Osteoblast (primary cell): ENCODE measurements around the gene SERP1. TPM values are rescaled to one million over a fixed set of nuclear protein-coding genes. Genes with fewer than 3 reads are reported as not detected.

Source experiments
- DNase-seq: peaks from one replicate; pipeline ENCODE4 v3.0.0; 2011; ENCODE audit warnings: low spot score, mixed read lengths; ENCODE audit not compliant: insufficient read length; ENCODE audit errors: missing footprints
- H2AFZ ChIP-seq: 2 replicates; pipeline ENCODE4 v1.6.0; 2011; ENCODE audit warnings: mild to moderate bottlenecking, low read length
- H3K27ac ChIP-seq: 2 replicates; pipeline ENCODE4 v1.5.1; 2011; ENCODE audit warnings: mild to moderate bottlenecking, low read depth, low read length, moderate library complexity
- H3K27me3 ChIP-seq: 2 replicates; pipeline ENCODE4 v1.6.0; 2012; ENCODE audit warnings: mild to moderate bottlenecking, control low read depth, inconsistent platforms, low read length, moderate library complexity; ENCODE audit not compliant: insufficient read depth
- H3K36me3 ChIP-seq: 2 replicates; pipeline ENCODE4 v1.5.1; 2011; ENCODE audit warnings: mild to moderate bottlenecking, low read length, control low read depth, moderate library complexity; ENCODE audit not compliant: insufficient read depth
- H3K4me1 ChIP-seq: 2 replicates; pipeline ENCODE4 v1.5.1; 2011; ENCODE audit warnings: mild to moderate bottlenecking, low read length, control low read depth, moderate library complexity; ENCODE audit not compliant: insufficient read depth
- H3K4me2 ChIP-seq: 2 replicates; pipeline ENCODE4 v1.6.0; 2011; ENCODE audit warnings: mild to moderate bottlenecking, low read length; ENCODE audit not compliant: insufficient read depth
- H3K4me3 ChIP-seq: fragments of 200-600 bp; sonication (generic); 3 replicates; pipeline ENCODE4 v1.5.1; 2012; ENCODE audit warnings: mild to moderate bottlenecking, low read length, inconsistent platforms; ENCODE audit not compliant: insufficient read depth
- H3K79me2 ChIP-seq: 2 replicates; pipeline ENCODE4 v1.6.0; 2012; ENCODE audit warnings: mild to moderate bottlenecking, low read length, control low read depth, inconsistent platforms; ENCODE audit not compliant: insufficient read depth
- H3K9me3 ChIP-seq: 2 replicates; pipeline ENCODE4 v1.5.1; 2011; ENCODE audit warnings: low read depth, low read length, control low read depth
- H4K20me1 ChIP-seq: 2 replicates; pipeline ENCODE4 v1.6.0; 2012; ENCODE audit warnings: mild to moderate bottlenecking, low read length, control low read depth; ENCODE audit not compliant: insufficient read depth
- total RNA-seq: library from RNA; depleted of rRNA; stranded (reverse); fragments of >200 nt; gene quantifications from 2 replicates; pipeline ENCODE4 v1.2.3, GENCODE V29; 2012
- TF ChIP-seq, protein P1 (sequence below): IDR thresholded peaks from 2 replicates; pipeline ENCODE4 v1.5.1; 2011; ENCODE audit warnings: mild to moderate bottlenecking, low read depth, low read length, moderate library complexity; ENCODE audit errors: extremely low read depth

SERP1 gene
- total RNA-seq: 97.5 and 124 TPM in 2 replicates

DNA sequence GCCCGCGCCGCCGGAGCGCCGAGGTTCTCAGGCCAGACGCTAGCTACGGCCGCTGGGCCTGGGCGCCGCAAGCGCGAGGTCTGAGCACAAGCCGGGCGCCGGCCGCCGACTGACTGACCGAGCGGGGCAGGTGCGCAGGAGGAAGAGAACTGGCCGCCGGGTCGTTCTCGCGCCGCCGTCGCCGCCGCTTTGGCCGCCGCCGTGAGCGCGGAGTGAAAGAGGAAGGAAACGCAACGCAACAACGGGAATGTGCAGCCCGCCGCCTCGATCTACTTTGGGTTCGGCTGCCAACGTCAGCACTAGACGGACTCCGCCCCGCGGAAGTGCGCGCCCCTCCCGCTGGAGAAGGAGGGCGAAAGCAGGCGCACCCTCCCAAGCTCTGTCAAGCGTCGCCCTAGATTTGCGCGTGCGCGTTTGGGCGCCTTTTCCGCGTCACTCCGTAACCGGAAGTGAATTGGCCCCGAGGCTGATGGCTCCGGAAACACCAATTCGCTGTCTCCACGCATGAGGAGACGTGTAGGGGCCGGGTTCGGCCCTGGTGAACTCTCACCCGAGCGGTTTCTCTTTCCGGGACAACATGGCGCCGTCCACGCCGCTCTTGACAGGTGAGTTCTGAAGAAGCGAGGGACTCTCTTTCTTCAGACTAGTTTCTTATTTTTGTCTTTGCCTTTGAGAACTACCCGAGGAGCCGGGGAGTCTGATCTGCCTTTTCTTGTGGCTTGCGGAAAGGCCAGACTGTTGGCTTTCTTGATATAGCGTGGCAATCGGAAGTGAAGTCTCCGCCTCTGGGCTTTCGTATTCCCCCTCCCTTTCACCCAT lies at the start of gene SERP1, which contains the start of gene EIF2A:
Gene SERP1, minus strand, starts transcription at position 271 of the 819 bp plus-strand sequence. CDS start 361 bp downstream, outside the sequence.
Gene EIF2A, plus strand, starts transcription at position 562 of the 819 bp plus-strand sequence. Its CDS starts 16 bp downstream, at position 578.
- Histone ChIP-seq H3K27ac (peak within 1 kb of the TSS; percentile 98), H3K36me3 (peaks cover 24% of the 10 kb centered on the region), H4K20me1 (peaks cover 26% of the 10 kb centered on the region), H3K79me2 (peaks cover 91% of the 10 kb centered on the region), H3K4me2 (peak within 1 kb of the TSS; percentile 97), H3K4me1 (peaks cover 28% of the 10 kb centered on the region), H3K4me3 (peak within 1 kb of the TSS; percentile 90), H3K9me3 (no peaks in the 10 kb centered on the region), H3K27me3 (no peaks in the 10 kb centered on the region), H2AFZ (peak within 1 kb of the TSS; percentile 91)
- peak; percentile 95 for DNase-seq
- TF ChIP-seq, protein P1, sequence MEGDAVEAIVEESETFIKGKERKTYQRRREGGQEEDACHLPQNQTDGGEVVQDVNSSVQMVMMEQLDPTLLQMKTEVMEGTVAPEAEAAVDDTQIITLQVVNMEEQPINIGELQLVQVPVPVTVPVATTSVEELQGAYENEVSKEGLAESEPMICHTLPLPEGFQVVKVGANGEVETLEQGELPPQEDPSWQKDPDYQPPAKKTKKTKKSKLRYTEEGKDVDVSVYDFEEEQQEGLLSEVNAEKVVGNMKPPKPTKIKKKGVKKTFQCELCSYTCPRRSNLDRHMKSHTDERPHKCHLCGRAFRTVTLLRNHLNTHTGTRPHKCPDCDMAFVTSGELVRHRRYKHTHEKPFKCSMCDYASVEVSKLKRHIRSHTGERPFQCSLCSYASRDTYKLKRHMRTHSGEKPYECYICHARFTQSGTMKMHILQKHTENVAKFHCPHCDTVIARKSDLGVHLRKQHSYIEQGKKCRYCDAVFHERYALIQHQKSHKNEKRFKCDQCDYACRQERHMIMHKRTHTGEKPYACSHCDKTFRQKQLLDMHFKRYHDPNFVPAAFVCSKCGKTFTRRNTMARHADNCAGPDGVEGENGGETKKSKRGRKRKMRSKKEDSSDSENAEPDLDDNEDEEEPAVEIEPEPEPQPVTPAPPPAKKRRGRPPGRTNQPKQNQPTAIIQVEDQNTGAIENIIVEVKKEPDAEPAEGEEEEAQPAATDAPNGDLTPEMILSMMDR: no peak

DNA sequence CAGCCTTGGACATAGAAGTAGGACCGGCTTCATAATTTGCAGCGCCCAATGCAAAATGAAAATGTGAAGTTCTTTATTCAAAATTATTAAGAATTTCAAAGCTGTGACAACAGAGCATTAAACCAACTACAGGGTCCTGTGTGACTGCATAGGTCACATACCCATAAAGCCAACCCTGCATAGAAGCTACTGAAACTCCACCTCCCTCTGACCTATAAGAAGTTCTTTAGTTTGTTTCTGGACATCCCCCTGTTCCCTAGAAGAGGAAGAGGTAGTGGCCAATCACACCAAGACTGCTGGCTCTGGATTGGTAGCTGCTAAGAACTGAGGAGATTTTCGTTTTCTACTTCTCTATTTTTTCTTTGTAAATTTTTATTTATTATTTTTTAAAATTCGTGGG lies 47.9 kb upstream of the SERP1 start:
- no peaks in the 10 kb centered on the region for H4K20me1 ChIP-seq
- no peaks in the 10 kb centered on the region for H3K36me3 ChIP-seq
- no peak for DNase-seq
- no peak overlapping the region for H2AFZ ChIP-seq
- no peak overlapping the region for H3K4me3 ChIP-seq
- no peak overlapping the region for H3K27ac ChIP-seq
- H3K79me2 ChIP-seq: peaks cover 15% of the 10 kb centered on the region
- no peaks in the 10 kb centered on the region for H3K9me3 ChIP-seq
- no peak overlapping the region for H3K4me2 ChIP-seq
- H3K27me3 ChIP-seq: no peaks in the 10 kb centered on the region
- H3K4me1 ChIP-seq: peaks cover 8% of the 10 kb centered on the region
- TF ChIP-seq, protein P1: no peak

DNA sequence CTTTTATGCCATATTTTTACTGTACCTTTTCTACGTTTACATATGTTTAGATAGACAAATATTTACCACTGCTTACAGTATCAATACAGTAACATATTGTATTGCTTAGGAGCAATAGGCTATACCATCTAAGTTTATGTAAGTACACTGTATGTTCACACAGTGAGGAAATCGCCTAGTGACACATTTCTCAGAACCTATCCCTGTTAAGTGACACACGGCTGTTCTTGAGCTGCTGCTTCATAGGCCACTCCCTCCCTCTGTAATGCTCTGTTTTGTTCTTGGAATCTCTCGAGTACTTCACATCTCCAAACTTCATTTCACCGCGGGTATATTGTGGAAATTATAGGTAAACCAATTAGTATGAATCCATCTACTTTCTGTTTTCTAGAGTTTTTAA lies 43.5 kb upstream of the SERP1 start:
- H2AFZ ChIP-seq: no peak overlapping the region
- no peaks in the 10 kb centered on the region for H3K27me3 ChIP-seq
- TF ChIP-seq, protein P1: no peak
- no peaks in the 10 kb centered on the region for H4K20me1 ChIP-seq
- H3K4me1 ChIP-seq: no peaks in the 10 kb centered on the region
- peaks cover 3% of the 10 kb centered on the region for H3K79me2 ChIP-seq
- H3K9me3 ChIP-seq: no peaks in the 10 kb centered on the region
- no peak overlapping the region for H3K4me3 ChIP-seq
- H3K4me2 ChIP-seq: no peak overlapping the region
- H3K27ac ChIP-seq: no peak overlapping the region
- DNase-seq: no peak
- H3K36me3 ChIP-seq: peaks cover 10% of the 10 kb centered on the region
